GM10266 (cell line): ENCODE measurements around the gene TMEM190.
"Not testable (repeated sequence)": the region's sequence is repeated elsewhere in the genome, so short reads cannot be mapped to it uniquely, and the experiment has no call there.

ENCODE experiments used
- DNase-seq: peaks from one replicate; pipeline ENCODE4 v3.0.0; 2012; ENCODE audit errors: extremely low spot score
- CTCF ChIP-seq: IDR thresholded peaks from 2 replicates; pipeline ENCODE4 v1.5.1; 2012; ENCODE audit warnings: mild to moderate bottlenecking, low read depth; ENCODE audit not compliant: control insufficient read depth, insufficient read depth; ENCODE audit errors: missing control alignments

Gene TMEM190

GRCh38 chr19:55376241-55376933, at the start of gene TMEM190:
TMEM190 (plus strand) TSS chr19:55376826; CDS start chr19:55376854, 28 bp downstream.
- DNase-seq, result no peak
- no peak for TF ChIP-seq CTCF

- DNase-seq, result not testable (repeated sequence)
These were observed 47.8 kb upstream of the TMEM190 start for GRCh38 chr19:55328774-55329318.

GRCh38 chr19:55329791-55330190, 46.8 kb upstream of the TMEM190 start:
- DNase-seq, result not testable (repeated sequence)

GRCh38 chr19:55333870-55334269, 42.8 kb upstream of the TMEM190 start:
- no peak for DNase-seq
- TF ChIP-seq CTCF, result no peak

GRCh38 chr19:55336101-55336500, 40.5 kb upstream of the TMEM190 start:
- no peak for TF ChIP-seq CTCF
- DNase-seq, result no peak

- DNase-seq, result peak; percentile 99
- TF ChIP-seq CTCF, result no peak
These were observed 37.3 kb upstream of the TMEM190 start, which contains the start of gene KMT5C for GRCh38 chr19:55339105-55339888. KMT5C (plus strand) TSS chr19:55339876; CDS start chr19:55341937, 2,061 bp downstream.

- no peak for DNase-seq
- no peak for TF ChIP-seq CTCF
These were observed 36.5 kb upstream of the TMEM190 start for GRCh38 chr19:55339889-55340783.
